Heart left ventricle (tissue), 16 donors: ENCODE measurements around the gene MDP1. TPM values are rescaled to one million over a fixed set of nuclear protein-coding genes. Genes with fewer than 3 reads are reported as not detected.

Experiments used
- ATAC-seq, 4 donors: fragments of 200-7000 bp; cut with Tn5 transposase; one replicate each; pipeline ENCODE4 v1.9.1; 2020 to 2022; ENCODE audit warnings: moderate library complexity in 4 of 4, mild to moderate bottlenecking in 3 of 4, moderate number of reproducible peaks in 1 of 4
- DNase-seq, 5 donors: peaks; one replicate each; pipeline ENCODE4 v3.0.0-alpha.2; 2020
- H3K27ac ChIP-seq, 12 donors: fragments of 200-600 bp; sonication (generic) in 4 of 12; one replicate each; pipeline versions ENCODE4 v1.5.0 to v1.8.0; 2016 to 2022; ENCODE audit warnings: mild to moderate bottlenecking in 2 of 12
- H3K27me3 ChIP-seq, 9 donors: fragments of 200-600 bp; sonication (generic) in 2 of 9; one replicate each; pipeline versions ENCODE4 v1.5.1 to v1.8.0; 2016 to 2022; ENCODE audit warnings: mild to moderate bottlenecking in 3 of 9
- H3K36me3 ChIP-seq, 9 donors: fragments of 200-600 bp; sonication (generic) in 2 of 9; one replicate each; pipeline versions ENCODE4 v1.5.0 to v1.8.0; 2018 to 2022; ENCODE audit warnings: mild to moderate bottlenecking in 2 of 9
- H3K4me1 ChIP-seq, 12 donors: fragments of 200-600 bp; sonication (generic) in 4 of 12; one replicate each; pipeline versions ENCODE4 v1.5.0 to v1.8.0; 2016 to 2022; ENCODE audit warnings: mild to moderate bottlenecking in 3 of 12
- H3K4me3 ChIP-seq, 12 donors: fragments of 200-600 bp; sonication (generic) in 4 of 12; one replicate each; pipeline versions ENCODE4 v1.5.0 to v1.8.0; 2017 to 2022; ENCODE audit warnings: mild to moderate bottlenecking in 9 of 12, moderate library complexity in 4 of 12
- H3K9me3 ChIP-seq, 12 donors: fragments of 200-600 bp; sonication (generic) in 4 of 12; one replicate each; pipeline versions ENCODE4 v1.5.0 to v1.8.0; 2016 to 2022; ENCODE audit warnings: mild to moderate bottlenecking in 1 of 12
- POLR2A ChIP-seq, 2 donors: fragments of 450-650 bp; IDR thresholded peaks; one replicate each; pipeline ENCODE4 v1.6.1; 2017; ENCODE audit warnings: antibody characterized with exemption in 2 of 2, mild to moderate bottlenecking in 2 of 2, moderate library complexity in 2 of 2
- WGBS, 4 donors: extraction: QIAGEN DNeasy Blood & Tissue Kit in 2 of 4; methylation state at CpG; one replicate each; pipeline versions ENCODE4 v1.1.5 to v1.1.7; 2013 to 2018; 5-methylcytosine and 5-hydroxymethylcytosine counted together
- intact Hi-C, 10 donors: fragments of 100-400 bp; cut with DNase I; formaldehyde crosslinking; loops; one replicate each; pipeline versions ENCODE4 v1.11.1 to v1.14.2; 2022
- polyA plus RNA-seq, 2 donors: library from polyadenylated mRNA; stranded (reverse); fragments of 200-250 nt; gene quantifications; one replicate each; pipeline ENCODE4 v1.2.3, GENCODE V29; 2013
- total RNA-seq, 9 donors: library from RNA; depleted of rRNA in 2 of 9; stranded (reverse); fragments of >200 nt in 2 of 9; fragmentation: NEBNext Ultra II Directional in 3 of 9; extraction: Animal tissue kit (Norgen Biotek cat#: 25700) in 3 of 9; gene quantifications; one replicate each; pipeline versions ENCODE4 v1.1.0 to v1.2.4, GENCODE V29; 2016 to 2023
- TF ChIP-seq, protein P1 (sequence below), 12 donors: fragments of 200-600 bp; sonication (generic) in 4 of 12; IDR thresholded peaks; one replicate each; pipeline versions ENCODE4 v1.5.0 to v1.8.0; 2018 to 2022; ENCODE audit warnings: antibody characterized with exemption in 12 of 12, mild to moderate bottlenecking in 5 of 12
- donor health status: ischemic (EF 13 %, LVEDD 7.1; RV severe dilation, severe dysfunction).
- donor health status: healthy with polysubstance abuse.
- donor health status: DM: no; HTN: yes; CAD: no.
- donor health status: DM: no; HTN: no; CAD: no.
- donor health status: ischemic (EF 25% LVEDD 6.9; RV normal size, moderate dysfunction).
- donor health status: ischemic (EF 25% LVEDD 5.7; RV mildly dilated, moderate dysfunction).
- donor health status: healthy.
- donor health status: DM: yes; HTN: yes; CAD: no.
- donor health status: ischemic (EF 35%, LVEDD 5.7; RV mildly dilated, moderate dysfunction).
- donor health status: nonischemic (EF 11% LVEDD 7.7; RV severe dilation, severe dysfunction).
- donor health status: DM: yes; HTN: yes; CAD: no.
- donor health status: PGD.
- donor health status: ischemic (EF 29% LVEDD 5.4; RV normal size, mild dysfunction).
- donor health status: nonischemic (EF 23%, LVEDD 6.1; RV moderate dilation, normal function).

The MDP1 gene
- total and polyA plus RNA-seq, 11 donors = 12.8 to 26.5 (median 16.1) TPM

DNA sequence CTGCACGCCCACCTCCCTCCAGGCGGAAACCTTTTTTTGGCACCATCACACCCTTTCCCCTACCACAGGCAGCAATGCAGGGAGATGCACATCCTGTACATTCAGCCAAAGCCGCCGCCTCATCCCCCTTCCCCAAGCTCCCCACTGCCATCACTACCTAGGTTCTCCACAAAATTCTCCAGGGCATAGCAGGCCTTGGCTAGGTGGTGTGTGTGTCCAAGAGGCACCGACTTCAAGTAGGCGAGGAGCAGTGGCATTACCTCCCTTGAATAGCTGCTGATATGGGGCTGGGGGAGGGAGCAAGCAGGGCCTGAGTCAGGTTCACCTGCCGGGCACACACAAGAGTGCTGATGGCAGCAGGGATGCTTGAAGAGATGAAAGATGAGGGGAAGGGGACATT is 30.8 kb downstream of the MDP1 start:
- Histone ChIP-seq H3K9me3 (no peaks in the 10 kb centered on the region), H3K4me3 (no peak overlapping the region), H3K27ac (no peak overlapping the region), H3K27me3 (no peaks in the 10 kb centered on the region), H3K36me3 (peaks cover 4 to 76% (median 57%) of the 10 kb centered on the region in 9 donors), H3K4me1 (peaks cover 0 to 31% (median 17%) of the 10 kb centered on the region in 12 donors)
- intact Hi-C loops = no loop called here
- ATAC-seq (no peak), DNase-seq (no peak)
- WGBS, 4 donors = 94 to 97% (median 95%) methylated on average over 7 of the region's 7 CpGs
- TF ChIP-seq, protein P1, sequence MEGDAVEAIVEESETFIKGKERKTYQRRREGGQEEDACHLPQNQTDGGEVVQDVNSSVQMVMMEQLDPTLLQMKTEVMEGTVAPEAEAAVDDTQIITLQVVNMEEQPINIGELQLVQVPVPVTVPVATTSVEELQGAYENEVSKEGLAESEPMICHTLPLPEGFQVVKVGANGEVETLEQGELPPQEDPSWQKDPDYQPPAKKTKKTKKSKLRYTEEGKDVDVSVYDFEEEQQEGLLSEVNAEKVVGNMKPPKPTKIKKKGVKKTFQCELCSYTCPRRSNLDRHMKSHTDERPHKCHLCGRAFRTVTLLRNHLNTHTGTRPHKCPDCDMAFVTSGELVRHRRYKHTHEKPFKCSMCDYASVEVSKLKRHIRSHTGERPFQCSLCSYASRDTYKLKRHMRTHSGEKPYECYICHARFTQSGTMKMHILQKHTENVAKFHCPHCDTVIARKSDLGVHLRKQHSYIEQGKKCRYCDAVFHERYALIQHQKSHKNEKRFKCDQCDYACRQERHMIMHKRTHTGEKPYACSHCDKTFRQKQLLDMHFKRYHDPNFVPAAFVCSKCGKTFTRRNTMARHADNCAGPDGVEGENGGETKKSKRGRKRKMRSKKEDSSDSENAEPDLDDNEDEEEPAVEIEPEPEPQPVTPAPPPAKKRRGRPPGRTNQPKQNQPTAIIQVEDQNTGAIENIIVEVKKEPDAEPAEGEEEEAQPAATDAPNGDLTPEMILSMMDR (IDR thresholded peaks at IDR 0.05) = no peak
- TF ChIP-seq POLR2A (IDR thresholded peaks at IDR 0.05) = no peak

DNA sequence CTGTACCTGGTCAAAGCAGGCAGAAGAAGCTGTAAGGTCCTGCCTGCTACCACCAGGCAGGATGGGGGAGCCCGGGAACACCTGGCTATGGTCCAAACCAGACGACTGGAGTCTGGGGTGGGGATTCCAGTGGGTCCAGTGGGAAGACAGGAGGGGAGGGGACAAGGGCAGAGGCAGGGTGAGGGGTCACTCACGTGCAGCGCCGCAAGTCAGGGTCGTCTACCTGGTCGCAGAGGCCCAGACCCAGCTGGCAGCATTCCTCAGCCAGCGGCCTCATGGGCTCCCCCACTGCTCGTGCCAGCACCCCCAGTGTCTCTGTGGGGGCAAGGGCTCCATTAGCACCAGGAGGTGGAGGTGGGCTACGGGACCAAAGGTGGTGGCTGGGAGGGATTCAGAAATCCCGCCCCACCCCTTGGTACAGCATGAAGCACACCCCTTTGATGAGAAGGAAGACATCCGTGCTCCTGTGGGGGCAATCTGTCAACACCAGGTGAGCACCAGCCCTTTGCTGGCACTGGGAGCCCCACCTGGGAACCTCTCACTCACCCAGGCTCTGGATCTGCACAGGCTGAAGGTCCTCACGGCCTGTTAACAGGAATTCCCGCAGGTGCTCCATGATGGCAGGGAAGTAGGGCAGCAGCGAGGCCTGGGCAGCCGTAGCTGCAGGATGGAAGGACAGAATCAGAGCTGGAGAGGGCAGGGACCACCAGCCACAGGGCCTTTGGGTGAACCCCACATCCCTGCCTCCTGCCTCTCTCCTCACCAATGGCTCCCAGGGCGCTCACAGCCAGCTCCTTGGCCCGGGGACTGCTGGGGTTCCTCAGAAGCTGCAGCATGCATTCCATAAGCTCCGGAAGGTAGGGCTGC is 31.5 kb downstream of the MDP1 start:
- intact Hi-C loops = no loop called here
- H3K4me3 ChIP-seq = no peak overlapping the region
- H3K36me3 ChIP-seq = peaks cover 4 to 78% (median 62%) of the 10 kb centered on the region in 9 donors
- WGBS, 4 donors = 81 to 88% (median 88%) methylated on average over 14 to 19 of the region's 19 CpGs
- peaks cover 0 to 34% (median 21%) of the 10 kb centered on the region in 12 donors for H3K4me1 ChIP-seq
- no peaks in the 10 kb centered on the region for H3K27me3 ChIP-seq
- no peak for TF ChIP-seq POLR2A (IDR thresholded peaks at IDR 0.05)
- TF ChIP-seq, protein P1 (IDR thresholded peaks at IDR 0.05) = no peak
- DNase-seq (peak in 1 of 5 donors; percentile 18), ATAC-seq (no peak)
- no peak overlapping the region for H3K27ac ChIP-seq
- no peaks in the 10 kb centered on the region for H3K9me3 ChIP-seq

DNA sequence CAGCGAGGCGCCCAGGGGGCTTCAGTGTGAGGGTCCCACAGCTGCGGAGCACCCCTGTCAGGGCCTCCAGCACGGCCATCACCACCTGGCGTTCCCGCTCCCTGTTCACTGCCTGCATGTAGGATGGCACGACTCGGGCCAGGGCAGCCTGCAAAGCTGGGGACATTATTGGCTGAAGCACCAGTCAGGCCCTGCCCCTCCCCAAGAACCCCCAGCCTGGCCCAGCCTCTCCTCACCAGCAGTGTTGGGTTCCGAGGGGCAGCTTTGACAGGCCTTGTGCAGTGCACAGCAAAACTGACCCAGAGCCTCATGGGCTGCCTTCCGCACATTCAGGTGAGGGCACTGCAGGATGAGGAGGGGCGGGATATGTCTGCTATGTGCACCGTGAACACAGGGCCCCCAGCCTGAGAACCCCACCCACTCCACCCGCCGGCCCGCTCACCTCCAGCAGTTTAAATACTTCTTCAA is 32.8 kb downstream of the MDP1 start:
- Histone ChIP-seq H3K36me3 (peaks cover 4 to 90% (median 74%) of the 10 kb centered on the region in 9 donors), H3K4me3 (no peak overlapping the region), H3K27me3 (no peaks in the 10 kb centered on the region), H3K27ac (no peak overlapping the region), H3K4me1 (peaks cover 0 to 26% (median 13%) of the 10 kb centered on the region in 12 donors), H3K9me3 (no peaks in the 10 kb centered on the region)
- 88 to 95% (median 93%) methylated on average over 8 to 15 of the region's 15 CpGs for WGBS, 4 donors
- peak in 1 of 5 donors; percentile 8 for DNase-seq
- no peak for ATAC-seq
- TF ChIP-seq POLR2A (IDR thresholded peaks at IDR 0.05) = no peak
- TF ChIP-seq, protein P1 (IDR thresholded peaks at IDR 0.05) = no peak
- intact Hi-C loops = no loop called here

DNA sequence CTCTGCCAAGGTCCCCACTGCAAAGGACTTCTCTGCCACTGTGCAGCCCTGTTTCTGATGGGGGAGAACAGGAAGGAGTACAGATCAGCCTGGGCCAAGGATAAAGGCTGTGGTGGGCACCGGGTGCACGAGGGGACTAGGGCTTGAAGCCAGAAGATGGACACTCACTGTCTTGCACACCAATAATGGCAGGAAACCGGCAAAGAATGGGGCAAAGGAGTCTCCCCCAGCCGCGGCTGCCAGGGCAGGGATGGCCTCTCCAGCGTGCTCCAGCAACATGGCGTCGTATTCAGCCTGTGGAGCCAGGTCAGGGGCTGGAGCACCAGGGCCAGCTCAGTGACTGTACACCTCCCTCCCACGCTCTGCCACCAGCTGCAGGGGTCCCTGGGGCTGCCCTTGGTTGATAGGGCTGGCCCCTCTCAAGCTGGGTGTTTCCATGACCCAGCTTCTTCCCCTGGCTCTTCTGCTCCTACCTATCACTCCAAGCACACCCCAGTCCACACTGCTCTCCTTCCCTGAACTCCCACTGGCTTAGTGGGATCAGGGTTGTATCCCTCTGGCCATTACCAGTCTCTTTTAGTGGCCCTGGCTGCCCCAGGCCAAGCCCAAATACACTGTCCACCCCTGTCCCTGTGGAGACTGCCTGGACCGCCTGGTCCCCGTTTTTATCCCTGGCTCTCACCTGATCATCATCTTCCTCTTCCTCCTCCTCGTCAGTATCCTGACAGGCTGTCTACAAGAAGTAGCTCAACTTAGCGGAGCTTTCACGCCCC is 33.6 kb downstream of the MDP1 start:
- no peak for DNase-seq
- peaks cover 0 to 18% (median 9%) of the 10 kb centered on the region in 12 donors for H3K4me1 ChIP-seq
- intact Hi-C loops = no loop called here
- WGBS, 4 donors = 85 to 89% (median 87%) methylated on average over 12 to 14 of the region's 14 CpGs
- H3K27me3 ChIP-seq = no peaks in the 10 kb centered on the region
- peaks cover 4 to 98% (median 81%) of the 10 kb centered on the region in 9 donors for H3K36me3 ChIP-seq
- no peak overlapping the region for H3K4me3 ChIP-seq
- no peak overlapping the region for H3K27ac ChIP-seq
- H3K9me3 ChIP-seq = no peaks in the 10 kb centered on the region
- ATAC-seq = no peak
- no peak for TF ChIP-seq POLR2A (IDR thresholded peaks at IDR 0.05)
- TF ChIP-seq, protein P1 (IDR thresholded peaks at IDR 0.05) = no peak
